Neural progenitor cell (in vitro differentiated cells): ENCODE data around the gene TAGAP. TPM values are rescaled to one million over a fixed set of nuclear protein-coding genes. Genes with fewer than 3 reads are reported as not detected.

Experiments
- DNase-seq: peaks from one replicate; pipeline ENCODE4 v3.0.0-alpha.2; 2016; ENCODE audit warnings: low spot score
- H2AFZ ChIP-seq: fragments of 200-600 bp; sonication (generic); replicated peaks from 2 replicates; pipeline ENCODE4 v1.6.1; 2016; ENCODE audit warnings: antibody characterized with exemption
- H3F3A ChIP-seq: fragments of 200-600 bp; sonication (generic); 2 replicates; pipeline ENCODE4 v1.6.1; 2016; ENCODE audit warnings: antibody characterized with exemption, low read depth
- H3K27ac ChIP-seq: fragments of 200-600 bp; sonication (generic); 2 replicates; pipeline ENCODE4 v1.5.1; 2016; ENCODE audit warnings: mild to moderate bottlenecking
- H3K27me3 ChIP-seq: fragments of 200-600 bp; sonication (generic); 2 replicates; pipeline ENCODE4 v1.6.1; 2016; ENCODE audit warnings: mild to moderate bottlenecking, moderate library complexity
- H3K36me3 ChIP-seq: fragments of 200-600 bp; sonication (generic); 2 replicates; pipeline ENCODE4 v1.5.1; 2016
- H3K4me1 ChIP-seq: fragments of 200-600 bp; sonication (generic); 2 replicates; pipeline ENCODE4 v1.6.1; 2016; ENCODE audit warnings: mixed run types
- H3K4me2 ChIP-seq: fragments of 200-600 bp; sonication (generic); 2 replicates; pipeline ENCODE4 v1.6.1; 2016
- H3K4me3 ChIP-seq: fragments of 200-600 bp; sonication (generic); 2 replicates; pipeline ENCODE4 v1.5.1; 2016
- H3K79me2 ChIP-seq: fragments of 200-600 bp; sonication (generic); 2 replicates; pipeline ENCODE4 v1.6.1; 2016; ENCODE audit warnings: low read depth
- H3K9ac ChIP-seq: fragments of 200-600 bp; sonication (generic); 2 replicates; pipeline ENCODE4 v1.6.1; 2016
- H3K9me3 ChIP-seq: fragments of 200-600 bp; sonication (generic); 2 replicates; pipeline ENCODE4 v1.5.1; 2016; ENCODE audit warnings: low read depth
- H4K20me1 ChIP-seq: fragments of 200-600 bp; sonication (generic); 2 replicates; pipeline ENCODE4 v1.6.1; 2016; ENCODE audit warnings: low read depth
- H3K27ac Mint-ChIP-seq: 3 replicates; pipeline ENCODE4 v1.8.0; 2021; ENCODE audit warnings: mixed read lengths
- H3K27me3 Mint-ChIP-seq: 2 replicates; pipeline ENCODE4 v1.8.0; 2022; ENCODE audit warnings: low read depth, mild to moderate bottlenecking, inconsistent platforms, moderate library complexity, mixed read lengths; ENCODE audit not compliant: insufficient read depth
- H3K36me3 Mint-ChIP-seq: 3 replicates; pipeline ENCODE4 v1.8.0; 2021; ENCODE audit warnings: mixed read lengths
- H3K4me1 Mint-ChIP-seq: 3 replicates; pipeline ENCODE4 v1.8.0; 2021; ENCODE audit warnings: mixed read lengths
- H3K4me3 Mint-ChIP-seq: 3 replicates; pipeline ENCODE4 v1.8.0; 2021; ENCODE audit warnings: mild to moderate bottlenecking, moderate library complexity, mixed read lengths
- H3K9me3 Mint-ChIP-seq: 3 replicates; pipeline ENCODE4 v1.8.0; 2020; ENCODE audit warnings: mixed read lengths
- EZH2 ChIP-seq: fragments of 200-600 bp; sonication (generic); IDR thresholded peaks from 2 replicates; pipeline ENCODE4 v1.6.1; 2017; ENCODE audit warnings: antibody characterized with exemption, mild to moderate bottlenecking, moderate library complexity
- EZH2phosphoT487 ChIP-seq: fragments of 200-600 bp; sonication (generic); IDR thresholded peaks from 2 replicates; pipeline ENCODE4 v1.6.1; 2017; ENCODE audit warnings: antibody characterized with exemption
- total RNA-seq: library from RNA; depleted of rRNA; stranded (reverse); fragments of >200 nt; gene quantifications from 2 replicates; pipeline ENCODE4 v1.2.3, GENCODE V29; 2015; ENCODE audit warnings: low replicate concordance
- TF ChIP-seq, protein P1 (sequence below): fragments of 200-600 bp; sonication (generic); IDR thresholded peaks from 2 replicates; pipeline ENCODE4 v1.5.1; 2017; ENCODE audit warnings: antibody characterized with exemption, mild to moderate bottlenecking

Gene TAGAP
- total RNA-seq, 1 donor from 2014 or later = not detected

DNA sequence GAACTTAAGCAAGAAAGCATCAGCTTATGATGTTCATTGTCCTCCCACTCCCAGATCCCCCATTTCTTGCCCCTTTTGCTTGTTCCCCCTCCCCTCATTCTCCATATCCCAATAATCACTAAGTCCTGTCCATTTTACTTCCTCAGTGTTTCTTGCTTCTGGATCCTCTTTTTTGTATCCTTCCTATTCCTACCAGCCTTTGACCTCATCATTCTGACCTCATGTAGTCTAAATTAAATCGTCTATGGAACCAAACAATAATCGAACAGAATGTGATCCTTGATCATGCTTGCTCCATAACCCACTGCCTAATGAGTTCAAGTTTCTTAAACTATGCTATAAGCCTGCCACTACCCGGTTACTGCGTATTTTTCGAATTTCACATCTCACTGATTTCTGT lies 39.4 kb downstream of the TAGAP start:
- Histone ChIP-seq H3K79me2 (peaks cover 3% of the 10 kb centered on the region), H3K27me3 (no peaks in the 10 kb centered on the region), H3K4me1 (peaks cover 4% of the 10 kb centered on the region), H3K9me3 (no peaks in the 10 kb centered on the region), H3K36me3 (no peaks in the 10 kb centered on the region), H4K20me1 (no peaks in the 10 kb centered on the region), H2AFZ (no peak overlapping the region), H3F3A (peaks cover 2% of the 10 kb centered on the region), H3K9ac (no peak overlapping the region), H3K4me3 (no peak overlapping the region), H3K27ac (no peak overlapping the region), H3K4me2 (no peak overlapping the region)
- no peak overlapping the region for H3K27ac Mint-ChIP-seq
- H3K36me3 Mint-ChIP-seq = peaks cover 3% of the 10 kb centered on the region
- H3K27me3 Mint-ChIP-seq = peaks cover 3% of the 10 kb centered on the region
- no peak overlapping the region for H3K4me3 Mint-ChIP-seq
- TF ChIP-seq, protein P1, sequence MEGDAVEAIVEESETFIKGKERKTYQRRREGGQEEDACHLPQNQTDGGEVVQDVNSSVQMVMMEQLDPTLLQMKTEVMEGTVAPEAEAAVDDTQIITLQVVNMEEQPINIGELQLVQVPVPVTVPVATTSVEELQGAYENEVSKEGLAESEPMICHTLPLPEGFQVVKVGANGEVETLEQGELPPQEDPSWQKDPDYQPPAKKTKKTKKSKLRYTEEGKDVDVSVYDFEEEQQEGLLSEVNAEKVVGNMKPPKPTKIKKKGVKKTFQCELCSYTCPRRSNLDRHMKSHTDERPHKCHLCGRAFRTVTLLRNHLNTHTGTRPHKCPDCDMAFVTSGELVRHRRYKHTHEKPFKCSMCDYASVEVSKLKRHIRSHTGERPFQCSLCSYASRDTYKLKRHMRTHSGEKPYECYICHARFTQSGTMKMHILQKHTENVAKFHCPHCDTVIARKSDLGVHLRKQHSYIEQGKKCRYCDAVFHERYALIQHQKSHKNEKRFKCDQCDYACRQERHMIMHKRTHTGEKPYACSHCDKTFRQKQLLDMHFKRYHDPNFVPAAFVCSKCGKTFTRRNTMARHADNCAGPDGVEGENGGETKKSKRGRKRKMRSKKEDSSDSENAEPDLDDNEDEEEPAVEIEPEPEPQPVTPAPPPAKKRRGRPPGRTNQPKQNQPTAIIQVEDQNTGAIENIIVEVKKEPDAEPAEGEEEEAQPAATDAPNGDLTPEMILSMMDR = no peak
- no peak for TF ChIP-seq EZH2
- no peak for TF ChIP-seq EZH2phosphoT487
- peaks cover 3% of the 10 kb centered on the region for H3K4me1 Mint-ChIP-seq
- DNase-seq = no peak
- H3K9me3 Mint-ChIP-seq = peaks cover 2% of the 10 kb centered on the region

DNA sequence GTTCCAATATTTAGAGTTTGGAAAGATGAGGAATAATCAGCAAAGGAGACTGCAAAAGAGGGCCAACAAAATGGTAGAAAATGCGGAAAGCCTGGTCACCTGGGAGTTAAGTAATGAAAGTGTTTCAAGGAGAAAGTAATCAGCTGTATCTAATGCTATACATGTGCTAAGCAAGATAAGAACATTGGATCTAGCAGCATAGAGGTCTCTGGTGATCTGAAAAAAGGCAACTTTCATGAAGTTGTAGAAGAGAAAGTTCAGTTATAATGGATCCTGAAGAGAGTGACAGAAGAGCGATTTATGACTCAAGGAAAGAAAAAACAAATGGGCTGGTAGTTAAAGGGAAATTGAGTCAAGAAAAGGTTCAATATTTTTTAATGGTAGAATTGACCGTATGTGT lies 40.2 kb downstream of the TAGAP start:
- DNase-seq = no peak
- H3K4me1 ChIP-seq = peaks cover 4% of the 10 kb centered on the region
- peaks cover 3% of the 10 kb centered on the region for H3K36me3 Mint-ChIP-seq
- H2AFZ ChIP-seq = no peak overlapping the region
- H3K36me3 ChIP-seq = no peaks in the 10 kb centered on the region
- TF ChIP-seq, protein P1 = no peak
- no peak for TF ChIP-seq EZH2phosphoT487
- TF ChIP-seq EZH2 = no peak
- H3K4me3 ChIP-seq = no peak overlapping the region
- no peak overlapping the region for H3K4me3 Mint-ChIP-seq
- H3K27ac Mint-ChIP-seq = no peak overlapping the region
- H4K20me1 ChIP-seq = no peaks in the 10 kb centered on the region
- peaks cover 2% of the 10 kb centered on the region for H3K9me3 Mint-ChIP-seq
- no peak overlapping the region for H3K4me2 ChIP-seq
- H3K27me3 ChIP-seq = no peaks in the 10 kb centered on the region
- H3K4me1 Mint-ChIP-seq = peaks cover 3% of the 10 kb centered on the region
- H3K9me3 ChIP-seq = no peaks in the 10 kb centered on the region
- H3K9ac ChIP-seq = no peak overlapping the region
- H3K27ac ChIP-seq = no peak overlapping the region
- peaks cover 3% of the 10 kb centered on the region for H3K79me2 ChIP-seq
- peaks cover 7% of the 10 kb centered on the region for H3F3A ChIP-seq
- peaks cover 3% of the 10 kb centered on the region for H3K27me3 Mint-ChIP-seq

GRCh38 chr6:159002432-159003155 lies 42.2 kb downstream of the TAGAP start:
- no peak overlapping the region for H3K4me2 ChIP-seq
- no peak overlapping the region for H3K4me3 Mint-ChIP-seq

More at GRCh38 chr6:159002432-159003155, 42.2 kb downstream of the TAGAP start:
- Mint-ChIP-seq H3K9me3 (peaks cover 2% of the 10 kb centered on the region), H3K27ac (no peak overlapping the region), H3K4me1 (peaks cover 8% of the 10 kb centered on the region), H3K36me3 (peaks cover 6% of the 10 kb centered on the region), H3K27me3 (peaks cover 3% of the 10 kb centered on the region)
- no peak for DNase-seq
- peaks cover 4% of the 10 kb centered on the region for H3K4me1 ChIP-seq
- no peaks in the 10 kb centered on the region for H3K36me3 ChIP-seq
- no peak overlapping the region for H3K9ac ChIP-seq
- H3K27ac ChIP-seq = no peak overlapping the region
- H3K79me2 ChIP-seq = peaks cover 3% of the 10 kb centered on the region
- no peaks in the 10 kb centered on the region for H3K27me3 ChIP-seq
- no peak overlapping the region for H2AFZ ChIP-seq
- peaks cover 7% of the 10 kb centered on the region for H3F3A ChIP-seq
- TF ChIP-seq EZH2phosphoT487 (no peak), EZH2 (no peak)
- TF ChIP-seq, protein P1 = no peak
- no peak overlapping the region for H3K4me3 ChIP-seq
- no peaks in the 10 kb centered on the region for H3K9me3 ChIP-seq
- no peaks in the 10 kb centered on the region for H4K20me1 ChIP-seq
